A673 (cell line): ENCODE data around the gene COQ10B. TPM values are rescaled to one million over a fixed set of nuclear protein-coding genes. Genes with fewer than 3 reads are reported as not detected.

Experiments used
- BruUV-seq: library from RNA; stranded (reverse); fragments of 400-500 nt; replicated peaks from 2 replicates; lab custom pipeline; 2021; lab: Mats Ljungman, UMichigan
- CTCF ChIA-PET: fragments of 300-600 bp; sonication (Branson Sonifier 250); formaldehyde crosslinking; loops from one replicate; lab custom pipeline; 2022; ENCODE audit warnings: antibody characterized with exemption; lab: Charles Lee
- POLR2A ChIA-PET: fragments of 300-600 bp; sonication (Branson Sonifier 250); formaldehyde crosslinking; loops from one replicate; lab custom pipeline; 2022; ENCODE audit warnings: antibody characterized with exemption; ENCODE audit not compliant: low non-redundant PET; lab: Charles Lee
- DNase-seq: peaks from one replicate; pipeline ENCODE4 v3.0.0-alpha.2; 2015; ENCODE audit warnings: low spot score
- H3K27ac ChIP-seq: fragments of 200-600 bp; sonication (generic); 2 replicates; pipeline ENCODE4 v1.5.1; 2016; ENCODE audit warnings: mixed run types, low read depth, mild to moderate bottlenecking, mixed read lengths, antibody characterized with exemption, low read length; ENCODE audit not compliant: poor library complexity, severe bottlenecking
- H3K27me3 ChIP-seq: fragments of 200-600 bp; sonication (generic); replicated peaks from 2 replicates; pipeline ENCODE4 v1.6.1; 2017; ENCODE audit warnings: mixed run types, low read depth, mild to moderate bottlenecking, mixed read lengths, antibody characterized with exemption, low read length; ENCODE audit not compliant: insufficient read depth, poor library complexity
- H3K36me3 ChIP-seq: fragments of 200-600 bp; sonication (generic); 2 replicates; pipeline ENCODE4 v1.6.1; 2016; ENCODE audit warnings: mixed run types, mild to moderate bottlenecking, mixed read lengths, antibody characterized with exemption, low read length; ENCODE audit not compliant: insufficient read depth, poor library complexity, severe bottlenecking
- H3K4me1 ChIP-seq: fragments of 200-600 bp; sonication (generic); 2 replicates; pipeline ENCODE4 v1.6.1; 2017; ENCODE audit warnings: mixed run types, mild to moderate bottlenecking, mixed read lengths, antibody characterized with exemption, low read length; ENCODE audit not compliant: insufficient read depth, poor library complexity, severe bottlenecking
- H3K4me3 ChIP-seq: fragments of 200-600 bp; sonication (generic); 2 replicates; pipeline ENCODE4 v1.5.1; 2016; ENCODE audit warnings: low read depth, mixed run types, mild to moderate bottlenecking, mixed read lengths, low read length; ENCODE audit not compliant: poor library complexity, severe bottlenecking
- H3K9me3 ChIP-seq: fragments of 200-600 bp; sonication (generic); 2 replicates; pipeline ENCODE4 v1.6.1; 2016; ENCODE audit warnings: mixed run types, low read depth, mild to moderate bottlenecking, mixed read lengths, antibody characterized with exemption, low read length; ENCODE audit not compliant: poor library complexity, severe bottlenecking
- CTCF ChIP-seq: fragments of 300-800, 200-600 bp; sonication (generic); conservative IDR thresholded peaks from 2 replicates; pipeline ENCODE4 v1.5.1; 2017; ENCODE audit warnings: low read depth, mild to moderate bottlenecking, antibody characterized with exemption, low read length, moderate library complexity, mixed read lengths
- EZH2 ChIP-seq: fragments of 200-600 bp; sonication (generic); IDR thresholded peaks from 2 replicates; pipeline ENCODE4 v1.6.1; 2017; ENCODE audit warnings: borderline replicate concordance, low read depth, mild to moderate bottlenecking, mixed read lengths, antibody characterized with exemption, low read length; ENCODE audit not compliant: poor library complexity, severe bottlenecking
- intact Hi-C: fragments of 100-400 bp; cut with micrococcal nuclease; formaldehyde crosslinking; loops from one replicate; pipeline ENCODE4 v1.10.0; 2022; ENCODE audit not compliant: unreplicated experiment
- total RNA-seq: library from RNA; stranded (reverse); gene quantifications from 2 replicates; pipeline ENCODE4 v1.2.3, GENCODE V29; 2021

Gene COQ10B
- total RNA-seq, 1 experiment from 2014 or later = 17.1 TPM

GRCh38 chr2:197414515-197414914, 38.8 kb upstream of the COQ10B start:
- Histone ChIP-seq H3K9me3 (no peaks in the 10 kb centered on the region), H3K4me3 (no peak overlapping the region), H3K27me3 (no peaks in the 10 kb centered on the region), H3K36me3 (peaks cover 92% of the 10 kb centered on the region), H3K27ac (no peak overlapping the region), H3K4me1 (no peaks in the 10 kb centered on the region)
- ChIA-PET POLR2A (no interaction called here), CTCF (no interaction called here)
- intact Hi-C loops = no loop called here
- TF ChIP-seq CTCF (no peak), EZH2 (no peak)
- no peak for DNase-seq
- BruUV-seq = no TSS peak

- Histone ChIP-seq H3K9me3 (no peaks in the 10 kb centered on the region), H3K27ac (no peak overlapping the region), H3K27me3 (no peaks in the 10 kb centered on the region), H3K4me3 (no peak overlapping the region), H3K36me3 (peaks cover 95% of the 10 kb centered on the region), H3K4me1 (no peaks in the 10 kb centered on the region)
- ChIA-PET CTCF (interaction anchor here (0.7 kb wide), 1 partner anchor 23 kb away, joined by 3 read pairs; no protein-coding TSS in a partner anchor), POLR2A (no interaction called here)
- no peak for DNase-seq
- TF ChIP-seq CTCF = no peak
- TF ChIP-seq EZH2 = no peak
- intact Hi-C loops = no loop called here
- BruUV-seq = no TSS peak
Observed at GRCh38 chr2:197416268-197416667, 37.1 kb upstream of the COQ10B start.

- peaks cover 93% of the 10 kb centered on the region for H3K36me3 ChIP-seq
- TF ChIP-seq CTCF (no peak), EZH2 (no peak)
- no peak for DNase-seq
- CTCF ChIA-PET = no interaction called here
- no peaks in the 10 kb centered on the region for H3K4me1 ChIP-seq
- no TSS peak for BruUV-seq
- H3K9me3 ChIP-seq = no peaks in the 10 kb centered on the region
- POLR2A ChIA-PET = interaction anchor here (0.7 kb wide), 1 partner anchor 133 kb away, joined by 3 read pairs; no protein-coding TSS in a partner anchor
- H3K27ac ChIP-seq = no peak overlapping the region
- H3K4me3 ChIP-seq = no peak overlapping the region
- intact Hi-C loops = no loop called here
- H3K27me3 ChIP-seq = no peaks in the 10 kb centered on the region
Observed at GRCh38 chr2:197419438-197419837, 33.9 kb upstream of the COQ10B start.
